A549 (cell line): ENCODE data around the gene CASP7. TPM values are rescaled to one million over a fixed set of nuclear protein-coding genes. Genes with fewer than 3 reads are reported as not detected.
A peak's percentile ranks its signal among the peaks of the same experiment; 100 is the strongest.

Source experiments
- ATAC-seq, 2 experiments: fragments of 200-7000 bp in 1 of 2; fragments of >200 bp in 1 of 2; cut with Nextera tagmentation in 1 of 2; cut with Tn5 transposase in 1 of 2; 3 replicates each; pipeline versions ENCODE4 v1.8.0 to v1.9.1; 2018 to 2020; ENCODE audit warnings: mild to moderate bottlenecking in 1 of 2, moderate library complexity in 1 of 2
- CTCF ChIA-PET: fragments of 300-600 bp; sonication (Branson Sonifier 250); formaldehyde crosslinking; extraction: SDS; loops from one replicate; lab custom pipeline; 2021; ENCODE audit warnings: antibody characterized with exemption, inconsistent platforms; lab: Yijun Ruan, JAX
- POLR2A ChIA-PET: fragments of 350-600 bp; formaldehyde crosslinking; extraction: SDS; loops from one replicate; lab custom pipeline; 2021; ENCODE audit warnings: antibody characterized with exemption, inconsistent platforms; lab: Yijun Ruan, JAX
- DNase-seq, 2 experiments: peaks; one replicate each; pipeline versions ENCODE4 v3.0.0 to v3.0.0-alpha.2; 2011 to 2016; ENCODE audit warnings: low read depth in 1 of 2, low spot score in 1 of 2
- FAIRE-seq: peaks from 2 replicates; lab custom pipeline; 2011; peaks lifted over from hg19 to GRCh38; lab: Jason Lieb, UNC
- H3K27ac ChIP-seq, 2 experiments: fragments of >200 bp; sonication (Bioruptor Twin); formaldehyde crosslinking; 3 replicates each; pipeline ENCODE4 v1.5.1; 2016 to 2017
- H3K4me1 ChIP-seq: fragments of >200 bp; sonication (Bioruptor Twin); formaldehyde crosslinking; 3 replicates; pipeline ENCODE4 v1.6.1; 2016
- H3K4me2 ChIP-seq: fragments of >200 bp; sonication (Bioruptor Twin); formaldehyde crosslinking; 3 replicates; pipeline ENCODE4 v1.6.1; 2016
- H3K4me3 ChIP-seq: fragments of >200 bp; sonication (Bioruptor Twin); formaldehyde crosslinking; 3 replicates; pipeline ENCODE4 v1.5.1; 2016
- H3K9me3 ChIP-seq: fragments of >200 bp; sonication (Bioruptor Twin); formaldehyde crosslinking; 3 replicates; pipeline ENCODE4 v1.6.1; 2016
- ATOH8 ChIP-seq: fragments of 250-450 bp; sonication (Bioruptor Pico); IDR thresholded peaks from 2 replicates; pipeline ENCODE4 v1.5.0; 2020; ENCODE audit warnings: low read depth, mild to moderate bottlenecking, moderate library complexity
- CBX2 ChIP-seq: fragments of 200-600 bp; sonication (generic); IDR thresholded peaks from 2 replicates; pipeline ENCODE4 v1.6.1; 2016; ENCODE audit warnings: low read depth, mild to moderate bottlenecking, borderline replicate concordance
- CHD2 ChIP-seq: fragments of 150-350 bp; IDR thresholded peaks from 2 replicates; pipeline ENCODE4 v1.6.1; 2014; ENCODE audit warnings: low read length; ENCODE audit not compliant: partially characterized antibody
- CHD4 ChIP-seq: fragments of 200-600 bp; sonication (generic); IDR thresholded peaks from 2 replicates; pipeline ENCODE4 v1.6.1; 2016; ENCODE audit warnings: antibody characterized with exemption, mild to moderate bottlenecking, borderline replicate concordance
- CTCF ChIP-seq: fragments of >200 bp; sonication (Bioruptor Twin); formaldehyde crosslinking; IDR thresholded peaks from 3 replicates; pipeline ENCODE4 v1.5.1; 2016
- FOSB ChIP-seq: fragments of 250-450 bp; sonication (Bioruptor Pico); IDR thresholded peaks from 2 replicates; pipeline ENCODE4 v1.5.0; 2020; ENCODE audit warnings: mild to moderate bottlenecking, moderate library complexity
- FOXS1 ChIP-seq: fragments of 250-450 bp; sonication (Bioruptor Pico); IDR thresholded peaks from 2 replicates; pipeline ENCODE4 v1.5.0; 2020; ENCODE audit warnings: mild to moderate bottlenecking, moderate library complexity
- HEYL ChIP-seq: fragments of 250-450 bp; sonication (Bioruptor Pico); IDR thresholded peaks from 2 replicates; pipeline ENCODE4 v1.8.0; 2021; ENCODE audit warnings: mild to moderate bottlenecking, moderate library complexity
- HMGXB4 ChIP-seq: fragments of 250-450 bp; sonication (Bioruptor Pico); IDR thresholded peaks from 2 replicates; pipeline ENCODE4 v1.5.0; 2021; ENCODE audit warnings: mild to moderate bottlenecking, moderate library complexity, borderline replicate concordance
- HOXB5 ChIP-seq: fragments of 250-450 bp; sonication (Bioruptor Pico); IDR thresholded peaks from 2 replicates; pipeline ENCODE4 v1.5.0; 2020; ENCODE audit warnings: mild to moderate bottlenecking, moderate library complexity
- KDM1A ChIP-seq: fragments of 200-600 bp; sonication (generic); IDR thresholded peaks from 2 replicates; pipeline ENCODE4 v1.6.1; 2016; ENCODE audit warnings: low read depth, mild to moderate bottlenecking
- MAX ChIP-seq: IDR thresholded peaks from 2 replicates; pipeline ENCODE4 v1.6.1; 2012
- POLR2A ChIP-seq: IDR thresholded peaks from 2 replicates; pipeline ENCODE4 v1.6.1; 2012; ENCODE audit warnings: mild to moderate bottlenecking, low read length
- RCOR1 ChIP-seq: fragments of 150-350 bp; IDR thresholded peaks from 2 replicates; pipeline ENCODE4 v1.6.1; 2014; ENCODE audit warnings: antibody characterized with exemption, low read length, low read depth
- ZNF302 ChIP-seq: fragments of 250-450 bp; sonication (Bioruptor Pico); IDR thresholded peaks from 2 replicates; pipeline ENCODE4 v1.9.0; 2021; ENCODE audit warnings: inconsistent platforms, mild to moderate bottlenecking, moderate library complexity
- WGBS: methylation state at CpG from one replicate; pipeline ENCODE4 v1.1.6; 2017; ENCODE audit errors: missing lambda C conversion rate; 5-methylcytosine and 5-hydroxymethylcytosine counted together
- polyA plus RNA-seq, 4 experiments: library from polyadenylated mRNA; depleted of rRNA in 3 of 4; stranded (reverse); fragments of >200 nt; fragmentation: RNase III in 1 of 4; extraction: RNeasy Plus Mini Kit Qiagen cat#74134 plus additional on column Dnase treatment in 1 of 4; gene quantifications; 2 replicates in 3 of 4; 3 replicates in 1 of 4; pipeline ENCODE4 v1.2.3, GENCODE V29; 2011 to 2017
- TF ChIP-seq, protein P1 (sequence below): fragments of 150-350 bp; IDR thresholded peaks from 2 replicates; pipeline ENCODE4 v1.6.1; 2014; ENCODE audit warnings: low read depth, mild to moderate bottlenecking, low read length
- TF ChIP-seq, protein P2 (sequence below): fragments of 200-600 bp; sonication (generic); IDR thresholded peaks from 2 replicates; pipeline ENCODE4 v1.6.1; 2016; ENCODE audit warnings: antibody characterized with exemption, mild to moderate bottlenecking, moderate library complexity
- TF ChIP-seq, protein P3 (sequence below): IDR thresholded peaks from 2 replicates; pipeline ENCODE4 v1.6.1; 2012

CASP7 gene
- polyA plus RNA-seq, 2 of the 4 experiments (the other 2 are of a cell fraction), result 22.6 to 29.7 TPM

DNA sequence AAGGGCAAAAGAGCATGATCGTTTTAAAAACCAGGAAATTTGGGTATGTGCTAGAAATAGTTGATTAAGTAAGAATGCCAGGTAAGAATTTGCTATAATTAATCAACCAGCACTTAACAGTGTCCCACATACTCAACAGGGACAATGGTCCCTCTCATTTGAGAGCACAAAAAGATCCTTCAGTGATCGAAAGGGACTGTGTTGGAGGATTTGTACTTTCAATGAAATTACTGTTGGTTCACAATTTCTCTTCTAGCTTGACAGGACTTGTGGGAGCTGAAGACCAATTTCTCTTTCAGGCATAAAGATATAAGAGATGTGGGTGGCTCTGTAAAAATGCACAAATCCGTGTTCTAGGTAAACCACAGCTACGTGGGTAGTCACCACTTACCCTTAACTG, 59.3 kb downstream of the CASP7 start:
- Histone ChIP-seq H3K4me2 (no peak overlapping the region), H3K4me1 (peaks cover 13% of the 10 kb centered on the region), H3K27ac (no peak overlapping the region), H3K9me3 (no peaks in the 10 kb centered on the region), H3K4me3 (no peak overlapping the region)
- TF ChIP-seq ATOH8 (CRISPR knock-in tag) (no peak), FOXS1 (CRISPR knock-in tag) (no peak), HMGXB4 (CRISPR knock-in tag) (no peak), POLR2A (no peak), CTCF (no peak), CHD4 (no peak), HEYL (CRISPR knock-in tag) (no peak), KDM1A (no peak), ZNF302 (CRISPR knock-in tag) (no peak), FOSB (CRISPR knock-in tag) (no peak), MAX (no peak), HOXB5 (CRISPR knock-in tag) (no peak), CHD2 (no peak), RCOR1 (no peak), CBX2 (no peak)
- TF ChIP-seq, protein P1, sequence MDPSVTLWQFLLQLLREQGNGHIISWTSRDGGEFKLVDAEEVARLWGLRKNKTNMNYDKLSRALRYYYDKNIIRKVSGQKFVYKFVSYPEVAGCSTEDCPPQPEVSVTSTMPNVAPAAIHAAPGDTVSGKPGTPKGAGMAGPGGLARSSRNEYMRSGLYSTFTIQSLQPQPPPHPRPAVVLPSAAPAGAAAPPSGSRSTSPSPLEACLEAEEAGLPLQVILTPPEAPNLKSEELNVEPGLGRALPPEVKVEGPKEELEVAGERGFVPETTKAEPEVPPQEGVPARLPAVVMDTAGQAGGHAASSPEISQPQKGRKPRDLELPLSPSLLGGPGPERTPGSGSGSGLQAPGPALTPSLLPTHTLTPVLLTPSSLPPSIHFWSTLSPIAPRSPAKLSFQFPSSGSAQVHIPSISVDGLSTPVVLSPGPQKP, result no peak
- TF ChIP-seq, protein P2, sequence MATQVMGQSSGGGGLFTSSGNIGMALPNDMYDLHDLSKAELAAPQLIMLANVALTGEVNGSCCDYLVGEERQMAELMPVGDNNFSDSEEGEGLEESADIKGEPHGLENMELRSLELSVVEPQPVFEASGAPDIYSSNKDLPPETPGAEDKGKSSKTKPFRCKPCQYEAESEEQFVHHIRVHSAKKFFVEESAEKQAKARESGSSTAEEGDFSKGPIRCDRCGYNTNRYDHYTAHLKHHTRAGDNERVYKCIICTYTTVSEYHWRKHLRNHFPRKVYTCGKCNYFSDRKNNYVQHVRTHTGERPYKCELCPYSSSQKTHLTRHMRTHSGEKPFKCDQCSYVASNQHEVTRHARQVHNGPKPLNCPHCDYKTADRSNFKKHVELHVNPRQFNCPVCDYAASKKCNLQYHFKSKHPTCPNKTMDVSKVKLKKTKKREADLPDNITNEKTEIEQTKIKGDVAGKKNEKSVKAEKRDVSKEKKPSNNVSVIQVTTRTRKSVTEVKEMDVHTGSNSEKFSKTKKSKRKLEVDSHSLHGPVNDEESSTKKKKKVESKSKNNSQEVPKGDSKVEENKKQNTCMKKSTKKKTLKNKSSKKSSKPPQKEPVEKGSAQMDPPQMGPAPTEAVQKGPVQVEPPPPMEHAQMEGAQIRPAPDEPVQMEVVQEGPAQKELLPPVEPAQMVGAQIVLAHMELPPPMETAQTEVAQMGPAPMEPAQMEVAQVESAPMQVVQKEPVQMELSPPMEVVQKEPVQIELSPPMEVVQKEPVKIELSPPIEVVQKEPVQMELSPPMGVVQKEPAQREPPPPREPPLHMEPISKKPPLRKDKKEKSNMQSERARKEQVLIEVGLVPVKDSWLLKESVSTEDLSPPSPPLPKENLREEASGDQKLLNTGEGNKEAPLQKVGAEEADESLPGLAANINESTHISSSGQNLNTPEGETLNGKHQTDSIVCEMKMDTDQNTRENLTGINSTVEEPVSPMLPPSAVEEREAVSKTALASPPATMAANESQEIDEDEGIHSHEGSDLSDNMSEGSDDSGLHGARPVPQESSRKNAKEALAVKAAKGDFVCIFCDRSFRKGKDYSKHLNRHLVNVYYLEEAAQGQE, result no peak
- TF ChIP-seq, protein P3, sequence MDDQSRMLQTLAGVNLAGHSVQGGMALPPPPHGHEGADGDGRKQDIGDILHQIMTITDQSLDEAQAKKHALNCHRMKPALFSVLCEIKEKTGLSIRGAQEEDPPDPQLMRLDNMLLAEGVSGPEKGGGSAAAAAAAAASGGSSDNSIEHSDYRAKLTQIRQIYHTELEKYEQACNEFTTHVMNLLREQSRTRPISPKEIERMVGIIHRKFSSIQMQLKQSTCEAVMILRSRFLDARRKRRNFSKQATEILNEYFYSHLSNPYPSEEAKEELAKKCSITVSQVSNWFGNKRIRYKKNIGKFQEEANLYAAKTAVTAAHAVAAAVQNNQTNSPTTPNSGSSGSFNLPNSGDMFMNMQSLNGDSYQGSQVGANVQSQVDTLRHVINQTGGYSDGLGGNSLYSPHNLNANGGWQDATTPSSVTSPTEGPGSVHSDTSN, result no peak
- POLR2A ChIA-PET, result no interaction called here
- no peak for DNase-seq
- WGBS, result 65% methylated on average over 4 of the region's 4 CpGs
- CTCF ChIA-PET, result interaction anchor here (0.9 to 2.0 kb wide), 7 partner anchors 9 to 365 kb away, joined by 3 to 7 read pairs (median 4); no protein-coding TSS in a partner anchor
- ATAC-seq, result no peak
- FAIRE-seq, result peak; percentile 28
